T-helper 2 cell (primary cell): ENCODE data around the gene SPINT1.

Experiments used
- DNase-seq, 5 experiments: peaks; one replicate each; pipeline versions ENCODE4 v3.0.0 to v3.0.0-alpha.2; 2012 to 2022

Gene SPINT1

DNA sequence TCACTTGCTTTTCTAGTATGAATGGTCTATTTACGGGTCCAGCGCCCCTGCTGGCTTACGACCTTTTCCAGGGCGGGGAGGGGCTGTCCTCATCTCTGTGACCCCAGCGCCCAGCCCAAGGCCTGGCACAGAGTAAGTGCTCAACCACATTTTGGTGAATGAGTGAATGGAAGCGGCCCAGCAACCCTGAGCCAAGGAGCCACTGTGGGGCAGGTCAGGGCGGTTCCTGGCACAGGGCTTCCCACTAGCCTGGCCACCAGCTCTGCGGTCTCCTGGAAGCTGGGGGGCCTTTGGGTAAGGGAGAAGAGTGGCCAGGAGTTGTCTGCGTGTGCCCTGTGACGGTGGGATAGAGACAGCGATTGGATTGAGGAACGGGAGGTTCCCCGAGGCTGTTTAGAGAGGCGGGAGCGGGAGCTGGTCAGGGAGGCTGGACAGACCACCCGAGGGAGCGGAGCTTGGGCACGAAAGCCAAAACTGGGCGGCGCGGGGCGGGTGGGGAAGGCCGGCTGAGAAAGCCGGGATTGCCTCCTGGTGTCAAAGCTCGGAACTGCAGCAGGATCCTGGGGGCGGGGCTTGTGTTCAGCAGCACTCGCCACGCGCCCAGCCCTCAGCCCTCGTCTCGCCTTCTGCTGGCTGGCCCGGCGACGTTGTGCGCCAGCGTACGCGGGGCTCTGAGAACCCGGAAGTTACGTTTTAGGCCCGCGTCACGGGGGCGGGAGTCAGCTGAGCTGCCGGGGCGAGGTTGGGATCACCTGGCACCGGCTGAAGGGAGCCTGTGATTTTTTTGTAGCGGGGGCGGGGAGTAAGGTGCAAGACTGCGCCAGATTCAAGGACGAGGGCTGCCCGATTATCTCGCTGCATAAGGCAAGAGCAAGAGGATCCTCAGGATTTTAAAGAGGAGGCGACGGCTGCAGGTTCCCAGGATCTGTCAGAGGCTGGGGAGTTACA lies 50.2 kb downstream of the SPINT1 start, which contains the start of gene VPS18:
VPS18 (plus strand) TSS at position 718 of the 948 bp plus-strand sequence. CDS start 319 bp downstream, outside the sequence.
- peak; percentile 96 to 100 (median 98) for DNase-seq

- DNase-seq, result peak in 4 of 5 experiments; percentile 43 to 79 (median 50)
Observed at GRCh38 chr15:40894681-40895448, 51.0 kb downstream of the SPINT1 start.

DNA sequence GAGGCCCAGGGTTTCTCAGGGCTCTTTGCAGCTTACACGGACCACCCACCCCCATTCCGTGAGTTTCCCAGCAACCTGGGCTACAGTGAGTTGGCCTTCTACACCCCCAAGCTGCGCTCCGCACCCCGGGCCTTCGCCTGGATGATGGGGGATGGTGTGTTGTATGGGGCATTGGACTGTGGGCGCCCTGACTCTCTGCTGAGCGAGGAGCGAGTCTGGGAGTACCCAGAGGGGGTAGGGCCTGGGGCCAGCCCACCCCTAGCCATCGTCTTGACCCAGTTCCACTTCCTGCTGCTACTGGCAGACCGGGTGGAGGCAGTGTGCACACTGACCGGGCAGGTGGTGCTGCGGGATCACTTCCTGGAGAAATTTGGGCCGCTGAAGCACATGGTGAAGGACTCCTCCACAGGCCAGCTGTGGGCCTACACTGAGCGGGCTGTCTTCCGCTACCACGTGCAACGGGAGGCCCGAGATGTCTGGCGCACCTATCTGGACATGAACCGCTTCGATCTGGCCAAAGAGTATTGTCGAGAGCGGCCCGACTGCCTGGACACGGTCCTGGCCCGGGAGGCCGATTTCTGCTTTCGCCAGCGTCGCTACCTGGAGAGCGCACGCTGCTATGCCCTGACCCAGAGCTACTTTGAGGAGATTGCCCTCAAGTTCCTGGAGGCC lies 55.8 kb downstream of the SPINT1 start:
- no peak for DNase-seq

- DNase-seq, result no peak
Observed at GRCh38 chr15:40900256-40901052, 56.6 kb downstream of the SPINT1 start.

- DNase-seq, result no peak
Observed at GRCh38 chr15:40901053-40901443, 57.2 kb downstream of the SPINT1 start.

DNA sequence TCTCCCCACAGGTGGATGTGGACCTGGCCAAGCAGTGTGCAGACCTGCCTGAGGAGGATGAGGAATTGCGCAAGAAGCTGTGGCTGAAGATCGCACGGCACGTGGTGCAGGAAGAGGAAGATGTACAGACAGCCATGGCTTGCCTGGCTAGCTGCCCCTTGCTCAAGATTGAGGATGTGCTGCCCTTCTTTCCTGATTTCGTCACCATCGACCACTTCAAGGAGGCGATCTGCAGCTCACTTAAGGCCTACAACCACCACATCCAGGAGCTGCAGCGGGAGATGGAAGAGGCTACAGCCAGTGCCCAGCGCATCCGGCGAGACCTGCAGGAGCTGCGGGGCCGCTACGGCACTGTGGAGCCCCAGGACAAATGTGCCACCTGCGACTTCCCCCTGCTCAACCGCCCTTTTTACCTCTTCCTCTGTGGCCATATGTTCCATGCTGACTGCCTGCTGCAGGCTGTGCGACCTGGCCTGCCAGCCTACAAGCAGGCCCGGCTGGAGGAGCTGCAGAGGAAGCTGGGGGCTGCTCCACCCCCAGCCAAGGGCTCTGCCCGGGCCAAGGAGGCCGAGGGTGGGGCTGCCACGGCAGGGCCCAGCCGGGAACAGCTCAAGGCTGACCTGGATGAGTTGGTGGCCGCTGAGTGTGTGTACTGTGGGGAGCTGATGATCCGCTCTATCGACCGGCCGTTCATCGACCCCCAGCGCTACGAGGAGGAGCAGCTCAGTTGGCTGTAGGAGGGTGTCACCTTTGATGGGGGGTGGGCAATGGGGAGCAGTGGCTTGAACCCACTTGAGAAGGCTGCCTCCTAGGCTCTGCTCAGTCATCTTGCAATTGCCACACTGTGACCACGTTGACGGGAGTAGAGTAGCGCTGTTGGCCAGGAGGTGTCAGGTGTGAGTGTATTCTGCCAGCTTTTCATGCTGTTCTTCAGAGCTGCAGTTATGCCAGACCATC lies 59.0 kb downstream of the SPINT1 start:
- peak in 1 of 5 experiments; percentile 31 for DNase-seq

GRCh38 chr15:40904552-40905201 lies 60.8 kb downstream of the SPINT1 start:
- DNase-seq, result no peak

DNA sequence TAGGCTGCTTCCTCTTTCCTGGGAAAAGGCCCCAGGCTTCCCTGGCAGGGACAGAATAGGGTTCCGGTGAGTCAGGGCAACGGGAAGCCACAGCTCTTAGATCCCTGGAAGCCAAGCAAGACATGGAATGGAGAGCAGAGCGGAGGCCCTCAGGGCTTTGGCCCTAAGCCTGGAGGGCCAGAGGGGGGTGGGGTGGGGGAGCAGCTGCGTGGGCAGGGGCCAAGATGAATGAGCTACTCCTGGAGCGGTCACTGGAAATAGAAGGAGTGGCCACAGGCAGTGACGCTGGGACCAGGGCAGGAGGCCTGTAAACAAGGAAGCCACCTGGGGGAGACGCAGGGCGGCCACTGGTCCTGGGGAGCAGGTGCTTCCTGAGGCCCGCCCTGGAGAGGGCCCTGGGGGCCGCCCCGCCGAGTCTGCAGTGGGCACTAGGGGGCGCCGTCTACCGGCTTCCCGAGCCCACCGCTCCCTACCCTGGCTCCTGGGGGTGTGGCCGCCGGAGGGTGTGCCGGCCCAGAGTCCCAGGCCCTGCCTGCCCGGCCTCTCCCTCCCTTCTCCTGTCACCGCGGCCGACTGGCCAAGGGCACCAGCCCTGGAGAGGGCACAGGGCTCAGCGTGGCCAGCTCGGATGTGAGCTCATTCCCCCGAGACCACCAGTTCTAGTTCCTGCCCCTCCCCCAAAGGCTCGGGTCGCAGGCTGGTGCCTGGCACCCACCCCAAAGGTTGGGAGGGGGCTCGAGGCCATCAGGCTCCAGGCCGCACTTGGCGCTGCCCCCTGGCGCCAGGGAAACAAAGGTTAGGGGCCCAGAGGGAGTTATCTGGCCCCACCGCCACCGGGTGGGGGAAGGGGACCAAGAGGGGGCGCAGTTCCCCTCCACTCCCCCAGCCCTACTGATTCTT lies 62.5 kb downstream of the SPINT1 start:
- DNase-seq, result peak; percentile 59 to 75 (median 67)

DNA sequence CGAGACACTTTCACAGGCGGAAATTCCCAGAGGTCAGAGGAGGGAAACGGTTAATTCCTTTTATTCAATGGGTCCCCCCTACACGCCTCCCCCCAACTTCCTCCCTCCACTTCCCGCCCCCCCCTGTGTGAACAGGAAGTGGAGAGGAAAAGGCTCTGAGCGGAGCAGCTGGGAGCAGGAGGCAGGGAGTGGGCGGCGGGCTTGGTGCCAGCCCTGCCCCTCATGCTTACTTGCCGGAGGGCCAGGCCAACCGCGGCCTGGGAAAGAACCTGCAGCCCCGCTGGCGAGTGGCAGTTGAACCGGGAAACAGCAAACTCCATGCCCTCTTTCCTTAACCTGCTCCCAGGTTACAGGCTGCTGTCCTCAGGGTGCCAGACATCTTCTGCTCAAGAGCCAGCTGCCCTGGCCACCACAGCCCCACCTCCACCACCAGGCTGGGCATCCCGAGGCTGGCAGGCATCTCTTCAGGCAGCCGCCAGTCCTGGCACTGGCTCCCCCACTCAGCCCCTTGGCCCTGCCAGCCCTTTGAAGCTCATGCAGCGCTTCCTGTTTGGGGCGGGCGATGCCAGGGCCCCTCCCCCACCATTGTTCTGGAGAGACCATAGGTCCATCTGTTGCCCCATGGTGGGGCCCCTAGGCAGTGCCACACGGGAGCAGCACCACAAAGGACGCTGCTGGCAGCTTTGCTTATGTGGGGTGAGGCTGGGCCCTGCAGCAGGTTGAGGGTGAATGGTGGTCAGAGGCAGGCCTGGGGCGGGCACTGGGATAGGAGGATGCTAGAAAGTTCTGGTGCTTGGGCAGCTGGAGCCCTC lies 63.3 kb downstream of the SPINT1 start:
- DNase-seq, result peak in 3 of 5 experiments; percentile 46 to 86 (median 49)
